GM19238 (cell line): ENCODE measurements around the gene ENO2.
A peak's percentile ranks its signal among the peaks of the same experiment; 100 is the strongest.

ENCODE experiments used
- DNase-seq: peaks from one replicate; pipeline ENCODE4 v3.0.0; 2011; ENCODE audit warnings: low spot score; ENCODE audit not compliant: insufficient read length

ENO2 gene

DNA sequence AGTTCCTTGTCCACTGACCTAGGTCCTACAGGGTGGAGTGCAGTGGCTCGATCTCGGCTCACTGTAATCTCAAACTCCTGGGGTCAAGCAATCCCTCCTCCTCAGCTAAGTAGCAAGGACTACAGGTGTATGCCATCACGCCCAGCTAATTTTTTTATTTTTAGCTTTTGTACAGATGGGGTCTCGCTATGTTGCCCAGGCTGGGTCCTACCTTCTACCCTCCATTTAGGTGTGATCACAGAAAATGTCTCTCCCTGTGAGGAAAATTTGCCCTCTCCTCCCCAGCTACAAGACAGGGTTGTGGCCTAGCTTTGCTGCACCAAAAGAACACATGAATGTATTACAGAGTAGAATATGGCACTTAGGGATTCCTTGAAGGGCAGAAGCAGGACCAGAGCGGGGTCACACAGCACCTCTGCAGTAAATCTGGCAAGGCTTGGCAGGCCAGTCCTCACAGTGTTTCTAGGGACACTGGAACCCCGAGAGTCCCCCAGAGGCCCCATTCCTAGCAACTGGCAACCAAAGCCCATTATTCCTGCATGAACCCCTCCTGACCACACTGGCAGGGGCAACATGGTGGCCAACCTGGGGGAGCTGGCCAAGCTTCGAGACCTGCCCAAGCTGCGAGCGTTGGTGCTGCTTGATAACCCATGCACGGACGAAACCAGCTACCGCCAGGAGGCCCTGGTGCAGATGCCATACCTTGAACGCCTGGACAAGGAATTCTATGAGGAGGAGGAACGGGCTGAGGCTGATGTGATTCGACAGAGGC is 2.0 kb upstream of the ENO2 start:
- no peak for DNase-seq

DNA sequence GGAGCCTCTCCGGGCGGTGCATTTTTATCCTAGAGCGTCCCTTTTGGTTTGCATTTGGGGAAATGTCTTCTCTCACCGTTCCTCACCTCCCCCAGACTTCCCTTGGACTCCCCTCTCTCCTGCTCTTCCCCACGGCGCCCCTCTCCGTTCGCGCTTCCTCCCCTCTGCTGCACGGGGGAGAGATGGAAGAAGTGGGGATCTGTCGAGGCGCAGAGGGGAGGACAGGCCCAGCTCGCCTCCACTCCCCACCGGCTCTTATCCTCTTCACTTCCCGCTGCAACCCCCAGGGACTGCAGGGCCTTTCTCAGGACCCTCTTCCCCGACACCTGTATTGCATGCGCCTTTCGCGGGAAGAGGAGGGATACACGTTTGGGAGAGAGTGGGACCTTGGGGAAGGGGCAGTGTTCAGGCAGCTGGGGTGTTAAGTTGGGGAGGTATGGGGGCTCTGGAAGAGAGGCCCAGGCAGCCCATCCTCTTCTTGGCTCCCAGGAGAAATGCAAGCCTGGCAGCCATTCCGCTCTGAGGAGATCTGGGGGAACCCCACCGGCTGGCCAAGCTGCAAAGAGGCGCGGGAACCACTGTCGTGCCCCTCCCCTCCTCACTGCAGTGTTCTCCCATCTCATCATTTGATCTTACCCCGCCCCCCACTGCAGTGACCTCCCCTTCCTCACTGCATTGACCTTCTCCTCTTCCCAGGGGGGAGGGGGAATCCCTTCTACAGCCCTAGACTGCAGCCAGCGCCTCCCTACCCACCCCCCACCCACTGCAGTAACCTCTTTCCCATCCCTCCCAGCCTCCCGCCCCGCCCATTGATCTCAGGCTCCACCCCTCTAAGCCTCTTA is 788 bp downstream of the ENO2 start:
- DNase-seq, result no peak

- no peak for DNase-seq
These were observed 1.5 kb downstream of the ENO2 start for GRCh38 chr12:6915789-6916285.

GRCh38 chr12:6916426-6917200 is 2.2 kb downstream of the ENO2 start:
- no peak for DNase-seq

- no peak for DNase-seq
These were observed 3.3 kb downstream of the ENO2 start for GRCh38 chr12:6917491-6918231.

DNA sequence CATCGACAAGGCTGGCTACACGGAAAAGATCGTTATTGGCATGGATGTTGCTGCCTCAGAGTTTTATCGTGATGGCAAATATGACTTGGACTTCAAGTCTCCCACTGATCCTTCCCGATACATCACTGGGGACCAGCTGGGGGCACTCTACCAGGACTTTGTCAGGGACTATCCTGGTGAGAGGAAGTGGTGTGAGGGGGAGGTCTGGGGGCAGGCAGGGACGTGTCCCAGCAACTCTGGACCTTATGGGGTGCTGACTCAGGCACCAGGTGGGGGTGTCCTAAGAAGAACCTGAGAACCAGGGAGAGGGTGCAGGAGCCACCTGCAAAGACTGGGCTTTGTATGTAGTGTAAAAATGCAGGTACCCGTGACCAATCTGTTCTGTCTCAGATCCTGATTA is 5.2 kb downstream of the ENO2 start:
- DNase-seq, result no peak

GRCh38 chr12:6921539-6921938 is 7.2 kb downstream of the ENO2 start:
- no peak for DNase-seq

DNA sequence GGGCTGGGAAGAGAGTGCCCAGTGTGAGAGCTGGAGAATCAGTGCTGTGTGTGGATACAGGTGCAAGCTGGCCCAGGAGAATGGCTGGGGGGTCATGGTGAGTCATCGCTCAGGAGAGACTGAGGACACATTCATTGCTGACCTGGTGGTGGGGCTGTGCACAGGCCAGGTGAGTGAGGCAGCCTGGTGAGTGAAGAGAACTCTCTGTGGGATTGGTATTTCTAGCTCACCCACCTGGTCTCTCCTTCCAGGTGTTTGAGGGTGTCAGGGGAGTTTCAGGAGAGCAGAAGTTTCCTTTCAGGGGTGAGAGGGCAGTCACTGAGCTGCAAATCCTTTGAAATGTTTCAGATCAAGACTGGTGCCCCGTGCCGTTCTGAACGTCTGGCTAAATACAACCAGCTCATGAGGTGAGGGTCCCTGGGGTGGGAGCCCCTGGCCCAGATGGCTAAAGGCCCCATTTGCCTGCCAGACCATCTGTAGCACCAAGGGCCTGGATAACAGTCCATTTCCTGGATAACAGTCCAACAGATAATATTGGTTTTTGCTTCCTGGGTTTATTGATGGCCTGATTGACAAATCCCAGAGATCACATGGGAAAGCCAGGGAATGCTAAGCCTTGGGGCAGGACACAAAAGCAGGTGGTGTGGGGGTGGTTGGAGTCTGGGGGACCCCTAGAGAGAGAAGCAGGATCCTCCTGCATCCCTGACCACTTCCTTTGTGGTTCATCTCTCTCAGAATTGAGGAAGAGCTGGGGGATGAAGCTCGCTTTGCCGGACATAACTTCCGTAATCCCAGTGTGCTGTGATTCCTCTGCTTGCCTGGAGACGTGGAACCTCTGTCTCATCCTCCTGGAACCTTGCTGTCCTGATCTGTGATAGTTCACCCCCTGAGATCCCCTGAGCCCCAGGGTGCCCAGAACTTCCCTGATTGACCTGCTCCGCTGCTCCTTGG is 7.9 kb downstream of the ENO2 start:
- DNase-seq, result peak; percentile 42

GRCh38 chr12:6923003-6923732 is 8.8 kb downstream of the ENO2 start:
- DNase-seq, result no peak

GRCh38 chr12:6923851-6924250 is 9.5 kb downstream of the ENO2 start:
- DNase-seq, result no peak

DNA sequence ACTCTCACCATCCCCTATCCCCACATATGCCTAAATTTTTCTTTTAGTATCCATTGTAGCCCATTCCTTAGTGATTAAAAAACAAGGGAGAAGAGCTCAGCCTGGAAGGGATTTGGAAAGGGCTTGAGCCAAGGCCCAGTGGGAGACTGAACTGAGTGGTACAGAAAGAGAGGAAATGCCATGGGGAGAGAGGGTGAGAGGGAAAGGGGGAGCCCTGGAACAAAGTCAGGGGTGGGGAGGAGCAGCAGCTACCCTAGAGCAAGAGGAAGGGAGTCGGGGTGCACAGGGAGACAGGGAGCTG is 10.8 kb downstream of the ENO2 start:
- no peak for DNase-seq

DNA sequence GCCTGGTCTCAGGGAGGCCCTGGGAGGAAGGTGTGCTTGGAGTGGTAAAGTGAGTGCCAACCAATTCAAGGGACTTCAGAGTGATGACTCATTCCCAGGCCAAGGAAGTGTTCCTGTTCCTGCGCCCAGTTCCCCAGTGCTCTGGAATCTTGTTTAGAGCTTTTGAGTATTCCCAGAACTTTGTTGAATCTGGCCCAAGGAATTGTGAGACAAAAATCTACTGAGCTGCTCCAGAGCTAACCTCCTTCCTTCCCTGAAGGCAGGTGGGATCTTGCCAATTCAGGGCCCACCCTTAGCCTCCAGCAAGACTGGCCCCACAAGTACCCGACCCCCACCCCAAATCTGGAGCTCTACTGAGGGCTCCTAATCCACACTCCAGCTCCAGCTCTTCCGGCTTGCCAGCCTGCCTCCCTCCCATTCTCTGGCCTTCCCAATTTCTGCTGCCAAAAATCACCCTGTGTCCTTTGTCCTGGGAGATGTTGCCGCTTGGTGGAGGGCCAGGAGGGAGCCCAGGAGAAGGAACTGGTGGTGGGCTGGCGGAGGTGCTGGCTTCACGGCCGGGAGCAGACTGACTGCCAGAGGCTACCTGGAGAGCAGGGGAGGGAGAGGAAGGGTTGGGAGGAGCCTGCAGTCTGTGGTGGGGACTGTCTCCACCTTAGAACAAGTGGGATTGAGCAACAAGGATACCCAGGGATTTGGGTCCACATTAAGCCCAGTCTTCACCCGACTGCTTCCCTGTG is 11.3 kb downstream of the ENO2 start:
- DNase-seq, result no peak

GRCh38 chr12:6927379-6928021 is 13.1 kb downstream of the ENO2 start, which contains the start of gene ATN1:
ATN1 (plus strand) TSS chr12:6927959; CDS start chr12:6934002, 6,043 bp downstream.
- DNase-seq, result peak; percentile 68

DNA sequence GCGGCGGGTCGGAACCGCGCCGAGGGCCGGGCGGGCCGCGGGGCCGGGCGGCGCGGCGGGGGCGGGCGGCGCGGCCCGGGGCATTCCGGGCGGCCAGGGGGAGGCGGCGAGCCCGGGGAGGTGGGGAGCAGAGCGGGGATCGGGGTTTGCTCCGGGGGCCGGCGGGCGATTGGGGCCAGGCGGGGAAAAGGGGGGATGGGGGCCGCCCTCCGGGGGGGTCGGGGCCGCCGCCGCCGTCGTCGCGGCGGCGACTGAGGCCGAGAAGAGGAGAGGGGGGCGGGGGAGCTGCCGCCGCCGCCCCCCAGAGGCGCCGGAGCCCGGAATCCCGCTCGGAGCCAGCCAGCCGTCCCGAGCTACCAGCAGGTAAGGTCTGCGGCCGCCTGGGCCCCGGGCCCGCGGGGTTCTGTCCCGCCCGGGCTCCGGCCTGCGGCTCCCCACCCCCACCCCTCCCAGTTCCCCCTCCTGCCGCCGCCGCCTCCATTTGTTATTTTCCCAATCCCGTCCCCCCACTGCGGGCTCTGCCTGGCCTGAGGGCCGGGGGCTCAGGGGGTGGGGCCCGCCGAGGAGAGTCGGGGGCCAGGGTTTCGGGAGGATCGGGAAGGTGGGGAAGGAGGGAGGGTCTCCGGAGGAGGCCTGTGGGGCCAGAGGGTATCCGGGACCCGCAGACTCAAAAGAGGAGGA is 13.8 kb downstream of the ENO2 start:
- peak; percentile 53 for DNase-seq

- DNase-seq, result no peak
These were observed 14.5 kb downstream of the ENO2 start for GRCh38 chr12:6928703-6929407.

- DNase-seq, result no peak
These were observed 15.4 kb downstream of the ENO2 start for GRCh38 chr12:6929466-6930452.
